ENCODE measurements around the gene LY86. TPM values are rescaled to one million over a fixed set of nuclear protein-coding genes. Genes with fewer than 3 reads are reported as not detected.

Gene LY86
- total RNA-seq, 1 experiment from 2014 or later, result not detected

- DNase-seq (ENCODE audit: low spot score) (no peak), ATAC-seq (no peak)
- no peaks in the 10 kb centered on the region for H3K36me3 Mint-ChIP-seq
- H3K9me3 Mint-ChIP-seq, result peaks cover 15% of the 10 kb centered on the region
- no peak overlapping the region for H3K27ac Mint-ChIP-seq
- POLR2A ChIA-PET, result no interaction called here
- no peak for TF ChIP-seq EMX1 (CRISPR knock-in tag; IDR thresholded peaks at IDR 0.05)
- no peak for TF ChIP-seq ARID4B (CRISPR knock-in tag; IDR thresholded peaks at IDR 0.05; ENCODE audit: borderline replicate concordance)
- TF ChIP-seq ZBTB21 (CRISPR knock-in tag; IDR thresholded peaks at IDR 0.05; ENCODE audit: borderline replicate concordance), result no peak
- TF ChIP-seq SOX15 (CRISPR knock-in tag; IDR thresholded peaks at IDR 0.05), result no peak
- TF ChIP-seq ZNF423 (CRISPR knock-in tag; IDR thresholded peaks at IDR 0.05), result no peak
- no peak for TF ChIP-seq CREB1 (CRISPR knock-in tag; IDR thresholded peaks at IDR 0.05)
- no peak for TF ChIP-seq E2F1 (CRISPR knock-in tag; IDR thresholded peaks at IDR 0.05)
- TF ChIP-seq ATF2 (CRISPR knock-in tag; IDR thresholded peaks at IDR 0.05; ENCODE audit: borderline replicate concordance, low read depth), result no peak
- no peak for TF ChIP-seq TEAD4 (CRISPR knock-in tag; IDR thresholded peaks at IDR 0.05)
- no peak for TF ChIP-seq ZNF232 (CRISPR knock-in tag; IDR thresholded peaks at IDR 0.05)
- TF ChIP-seq CREM (CRISPR knock-in tag; IDR thresholded peaks at IDR 0.05), result no peak
- TF ChIP-seq TCF7 (CRISPR knock-in tag; IDR thresholded peaks at IDR 0.05; ENCODE audit: low read depth), result no peak
- no peak for TF ChIP-seq FOXK1 (CRISPR knock-in tag; IDR thresholded peaks at IDR 0.05)
- H3K27me3 Mint-ChIP-seq (ENCODE audit: low read depth), result peaks cover 9% of the 10 kb centered on the region
- CTCF ChIA-PET, result interaction anchor here (1.0 kb wide), 2 partner anchors 54 to 99 kb away, joined by 3 read pairs; no protein-coding TSS in a partner anchor
- no peak overlapping the region for H3K4me3 Mint-ChIP-seq
- H3K4me1 Mint-ChIP-seq, result 0 out of 2 replicates have a peak, but pooled peaks cover 2% of the 10 kb centered on the region
These were observed 57.9 kb downstream of the LY86 start for GRCh38 chr6:6646384-6646783.

- ATAC-seq (peak; percentile 63), DNase-seq (ENCODE audit: low spot score) (no peak)
- Mint-ChIP-seq H3K4me1 (0 out of 2 replicates have a peak, but pooled peaks cover 4% of the 10 kb centered on the region), H3K9me3 (peaks cover 15% of the 10 kb centered on the region), H3K27me3 (ENCODE audit: low read depth) (peaks cover 13% of the 10 kb centered on the region), H3K36me3 (no peaks in the 10 kb centered on the region), H3K4me3 (no peak overlapping the region), H3K27ac (no peak overlapping the region)
- CTCF ChIA-PET, result interaction anchor here (1.0 kb wide), 1 partner anchor 99 kb away, joined by 3 read pairs; no protein-coding TSS in a partner anchor
- POLR2A ChIA-PET, result no interaction called here
- 0 out of 2 replicates have a peak, but pooled peaks have one; percentile 18 for TF ChIP-seq CTCF (IDR thresholded peaks at IDR 0.05)
- TF ChIP-seq ZNF219 (CRISPR knock-in tag; IDR thresholded peaks at IDR 0.05; ENCODE audit: borderline replicate concordance), result no peak
These were observed 58.3 kb downstream of the LY86 start for GRCh38 chr6:6646859-6647258.

All from WTC11 (cell line).